HepG2 (cell line): ENCODE results near the gene RHOXF2B.
"Not testable (repeated sequence)": the region's sequence is repeated elsewhere in the genome, so short reads cannot be mapped to it uniquely, and the experiment has no call there.

Experiments used
- CTCF ChIP-seq: sonication (generic); formaldehyde crosslinking; IDR thresholded peaks from 2 replicates; pipeline ENCODE4 v1.5.0; 2020; ENCODE audit warnings: mild to moderate bottlenecking, missing genetic modification reagents, moderate library complexity
- MAX ChIP-seq: IDR thresholded peaks from 2 replicates; pipeline ENCODE4 v1.6.1; 2012; ENCODE audit warnings: inconsistent platforms
- MYC ChIP-seq: sonication (generic); formaldehyde crosslinking; IDR thresholded peaks from 2 replicates; pipeline ENCODE4 v1.9.0; 2021; ENCODE audit warnings: missing genetic modification reagents, borderline replicate concordance
- NBN ChIP-seq: fragments of 450-650 bp; conservative IDR thresholded peaks from 2 replicates; pipeline ENCODE4 v1.6.1; 2017
- SRY ChIP-seq: sonication (generic); formaldehyde crosslinking; IDR thresholded peaks from 2 replicates; pipeline ENCODE4 v1.8.0; 2022; ENCODE audit warnings: mild to moderate bottlenecking, missing genetic modification reagents
- ZBTB33 ChIP-seq: sonication (generic); formaldehyde crosslinking; IDR thresholded peaks from 2 replicates; pipeline ENCODE4 v1.4.0; 2020; ENCODE audit warnings: missing genetic modification reagents
- ZNF12 ChIP-seq: sonication (generic); formaldehyde crosslinking; IDR thresholded peaks from 2 replicates; pipeline ENCODE4 v1.5.0; 2020; ENCODE audit warnings: missing genetic modification reagents
- ZNF513 ChIP-seq: sonication (generic); formaldehyde crosslinking; conservative IDR thresholded peaks from 2 replicates; pipeline ENCODE4 v1.5.0; 2020; ENCODE audit warnings: missing genetic modification reagents

GRCh38 chrX:120035522-120036309 lies 41.8 kb downstream of the RHOXF2B start:
- TF ChIP-seq MAX; ZNF12; MYC (CRISPR knock-in tag); SRY (CRISPR knock-in tag); ZNF513 (CRISPR knock-in tag); ZBTB33 (CRISPR knock-in tag); NBN; CTCF: not testable (repeated sequence)
